Endothelial cell of umbilical vein (primary cell): ENCODE results near the gene SLC6A19. TPM values are rescaled to one million over a fixed set of nuclear protein-coding genes. Genes with fewer than 3 reads are reported as not detected.

Experiments
- BruUV-seq: library from RNA; stranded (reverse); fragments of 400-500 nt; replicated peaks from 2 replicates; lab custom pipeline; 2021; lab: Mats Ljungman, UMichigan
- CTCF ChIA-PET: fragments of 300-600, 350-600 bp; sonication (Branson Sonifier 250); formaldehyde crosslinking; loops from one replicate; lab custom pipeline; 2021; ENCODE audit warnings: antibody characterized with exemption, inconsistent platforms; lab: Charles Lee
- POLR2A ChIA-PET: fragments of 300-600, 350-600 bp; sonication (Branson Sonifier 250); formaldehyde crosslinking; loops from one replicate; lab custom pipeline; 2021; ENCODE audit warnings: antibody characterized with exemption, inconsistent platforms; lab: Charles Lee
- DNase-seq: peaks from one replicate; pipeline ENCODE4 v3.0.0-alpha.2; 2011; ENCODE audit warnings: low read depth, low spot score
- FAIRE-seq: peaks from 2 replicates; lab custom pipeline; 2011; peaks lifted over from hg19 to GRCh38; lab: Jason Lieb, UNC
- H2AFZ ChIP-seq: 2 replicates; pipeline ENCODE4 v1.6.0; 2012; ENCODE audit warnings: low read depth, low read length, control low read depth, inconsistent platforms
- H3K27ac ChIP-seq: 2 replicates; pipeline ENCODE4 v1.5.1; 2011; ENCODE audit warnings: low read depth, mild to moderate bottlenecking, control low read depth, low read length, moderate library complexity; ENCODE audit not compliant: insufficient read depth
- H3K27me3 ChIP-seq, 2 experiments: 2 replicates each; pipeline versions ENCODE4 v1.6.0 to v1.6.1; 2011; ENCODE audit warnings: low read length in 2 of 2, mixed read lengths in 1 of 2; ENCODE audit not compliant: control insufficient read depth in 2 of 2, insufficient read depth in 2 of 2
- H3K36me3 ChIP-seq, 2 experiments: 2 replicates in 1 of 2; 3 replicates in 1 of 2; pipeline ENCODE4 v1.5.1; 2011; ENCODE audit warnings: low read length in 2 of 2, mild to moderate bottlenecking in 1 of 2, moderate library complexity in 1 of 2; ENCODE audit not compliant: control insufficient read depth in 2 of 2, insufficient read depth in 2 of 2; ENCODE audit errors: extremely low read depth in 1 of 2
- H3K4me1 ChIP-seq: 3 replicates; pipeline ENCODE4 v1.5.1; 2011; ENCODE audit warnings: mild to moderate bottlenecking, low read length; ENCODE audit not compliant: control insufficient read depth, insufficient read depth; ENCODE audit errors: extremely low read depth
- H3K4me2 ChIP-seq: 2 replicates; pipeline ENCODE4 v1.6.1; 2011; ENCODE audit warnings: low read length, control low read depth, mixed read lengths; ENCODE audit not compliant: insufficient read depth
- H3K4me3 ChIP-seq, 3 experiments: fragments of 200-600 bp in 1 of 3; sonication (generic), shearing (Covaris generic) in 1 of 3; replicated peaks in 1 of 3; 2 replicates each; pipeline ENCODE4 v1.5.1; 2011 to 2016; ENCODE audit warnings: control low read depth in 3 of 3, low read length in 3 of 3, mild to moderate bottlenecking in 2 of 3, inconsistent platforms in 1 of 3, low read depth in 1 of 3, moderate library complexity in 1 of 3; ENCODE audit not compliant: insufficient read depth in 1 of 3
- H3K79me2 ChIP-seq: 2 replicates; pipeline ENCODE4 v1.6.0; 2012; ENCODE audit warnings: low read length, inconsistent platforms; ENCODE audit not compliant: control insufficient read depth, insufficient read depth
- H3K9ac ChIP-seq: replicated peaks from 2 replicates; pipeline ENCODE3; 2011; ENCODE audit warnings: low read length, control low read depth; ENCODE audit not compliant: insufficient read depth; ENCODE audit errors: extremely low read depth
- H3K9me1 ChIP-seq: replicated peaks from 3 replicates; pipeline ENCODE4 v1.6.0; 2011; ENCODE audit warnings: mild to moderate bottlenecking, low read length; ENCODE audit not compliant: control insufficient read depth, insufficient read depth; ENCODE audit errors: extremely low read depth
- H3K9me3 ChIP-seq: replicated peaks from 2 replicates; pipeline ENCODE4 v1.5.1; 2012; ENCODE audit warnings: low read length, inconsistent platforms; ENCODE audit not compliant: control insufficient read depth, insufficient read depth
- H4K20me1 ChIP-seq: replicated peaks from 2 replicates; pipeline ENCODE3; 2011; ENCODE audit warnings: mild to moderate bottlenecking, low read length; ENCODE audit not compliant: control insufficient read depth, insufficient read depth; ENCODE audit errors: extremely low read depth
- EZH2 ChIP-seq: IDR thresholded peaks from 2 replicates; pipeline ENCODE4 v1.6.1; 2012; ENCODE audit warnings: borderline replicate concordance, low read depth, mild to moderate bottlenecking, moderate library complexity, low read length, inconsistent platforms; ENCODE audit not compliant: severe bottlenecking
- FOS ChIP-seq: IDR thresholded peaks from 2 replicates; pipeline ENCODE4 v1.6.1; 2011; ENCODE audit warnings: mild to moderate bottlenecking, low read length, moderate library complexity, borderline replicate concordance; ENCODE audit not compliant: insufficient read depth
- GATA2 ChIP-seq: IDR thresholded peaks from 2 replicates; pipeline ENCODE4 v1.7.0; 2011; ENCODE audit warnings: low read depth, mild to moderate bottlenecking, moderate library complexity, mixed read lengths, low read length; ENCODE audit not compliant: insufficient read length, insufficient read depth
- JUN ChIP-seq: IDR thresholded peaks from 2 replicates; pipeline ENCODE4 v1.6.1; 2011; ENCODE audit warnings: borderline replicate concordance, low read depth; ENCODE audit not compliant: insufficient read length, insufficient read depth
- MYC ChIP-seq: IDR thresholded peaks from one replicate; pipeline ENCODE4 v1.6.1; 2011; ENCODE audit warnings: mild to moderate bottlenecking, low read depth, low read length
- POLR2A ChIP-seq: IDR thresholded peaks from 2 replicates; pipeline ENCODE4 v1.6.1; 2012; ENCODE audit warnings: low read depth, mild to moderate bottlenecking, control low read depth, low read length
- POLR2AphosphoS5 ChIP-seq: IDR thresholded peaks from 2 replicates; pipeline ENCODE4 v1.6.1; 2012; ENCODE audit warnings: low read depth, mild to moderate bottlenecking, control low read depth, low read length, moderate library complexity; ENCODE audit not compliant: insufficient read depth
- dilution Hi-C: fragments of 300-500 bp; cut with MboI; formaldehyde crosslinking; loops from one replicate; pipeline ENCODE4 v1.15.0; 2019; ENCODE audit warnings: low sequenced_read_pairs; ENCODE audit not compliant: extremely low pct_ligation_motif_present
- intact Hi-C: fragments of 100-400 bp; cut with micrococcal nuclease; formaldehyde crosslinking; loops from one replicate; pipeline ENCODE4 v1.10.0; 2022
- polyA plus RNA-seq, 4 experiments: library from polyadenylated mRNA; depleted of rRNA in 3 of 4; stranded (reverse) in 3 of 4; unstranded in 1 of 4; fragments of >200 nt; gene quantifications; 2 replicates each; pipeline versions ENCODE4 v1.2.1 to v1.2.3, GENCODE V29; 2011 to 2012; ENCODE audit warnings: missing spikeins in 1 of 4
- total RNA-seq: library from RNA; stranded (reverse); gene quantifications from 2 replicates; pipeline ENCODE4 v1.2.3, GENCODE V29; 2021
- TF ChIP-seq, protein P1 (sequence below): IDR thresholded peaks from 2 replicates; pipeline ENCODE4 v1.6.1; 2011; ENCODE audit not compliant: insufficient read depth, insufficient read length

SLC6A19 gene
- total and polyA plus RNA-seq, 2 donors (not counting 3 experiments of a cell fraction or from before 2014, with no cell fraction given) = not detected

- H3K4me1 ChIP-seq = no peaks in the 10 kb centered on the region
- no peak overlapping the region for H2AFZ ChIP-seq
- no peak overlapping the region for H3K4me3 ChIP-seq
- TF ChIP-seq, protein P1, sequence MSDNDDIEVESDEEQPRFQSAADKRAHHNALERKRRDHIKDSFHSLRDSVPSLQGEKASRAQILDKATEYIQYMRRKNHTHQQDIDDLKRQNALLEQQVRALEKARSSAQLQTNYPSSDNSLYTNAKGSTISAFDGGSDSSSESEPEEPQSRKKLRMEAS = no peak
- TF ChIP-seq POLR2A = no peak
- TF ChIP-seq EZH2 = peak; percentile 57
- no peak for TF ChIP-seq POLR2AphosphoS5
- no peak for TF ChIP-seq JUN
- TF ChIP-seq FOS = no peak
- no peak for TF ChIP-seq MYC
- TF ChIP-seq GATA2 = no peak
- intact Hi-C loops (no loop called here), dilution Hi-C loops (no loop called here)
- H3K9ac ChIP-seq = no peak overlapping the region
- ChIA-PET CTCF (no interaction called here), POLR2A (no interaction called here)
- FAIRE-seq (no peak), DNase-seq (no peak)
- no peaks in the 10 kb centered on the region for H4K20me1 ChIP-seq
- H3K4me2 ChIP-seq = no peak overlapping the region
- no peaks in the 10 kb centered on the region for H3K36me3 ChIP-seq
- H3K27ac ChIP-seq = no peak overlapping the region
- H3K9me3 ChIP-seq = no peaks in the 10 kb centered on the region
- peaks cover 20 to 23% of the 10 kb centered on the region in 2 experiments for H3K27me3 ChIP-seq
- no TSS peak for BruUV-seq
- H3K79me2 ChIP-seq = no peaks in the 10 kb centered on the region
- no peaks in the 10 kb centered on the region for H3K9me1 ChIP-seq
These were observed 45.2 kb upstream of the SLC6A19 start for GRCh38 chr5:1156033-1156753.
